Parathyroid adenoma (tissue), 2 donors: ENCODE measurements around the gene FANCC.

Source experiments
- H2AFZ ChIP-seq: fragments of 300-600 bp; sonication (generic); one replicate; pipeline ENCODE4 v1.7.0; 2017; ENCODE audit warnings: antibody characterized with exemption, mild to moderate bottlenecking
- H3K27ac ChIP-seq: fragments of 300-600 bp; sonication (generic); one replicate; pipeline ENCODE4 v1.7.0; 2017
- H3K27me3 ChIP-seq: fragments of 300-600 bp; sonication (generic); one replicate; pipeline ENCODE4 v1.7.0; 2017; ENCODE audit warnings: low read length; ENCODE audit not compliant: control insufficient read depth, insufficient read depth
- H3K36me3 ChIP-seq: fragments of 300-600 bp; sonication (generic); one replicate; pipeline ENCODE4 v1.7.0; 2017; ENCODE audit warnings: low read length; ENCODE audit not compliant: control insufficient read depth, insufficient read depth
- H3K4me1 ChIP-seq: fragments of 300-600 bp; sonication (generic); one replicate; pipeline ENCODE4 v1.7.0; 2017; ENCODE audit warnings: control low read depth
- H3K4me2 ChIP-seq: fragments of 300-600 bp; sonication (generic); one replicate; pipeline ENCODE4 v1.7.0; 2017; ENCODE audit warnings: low read length
- H3K4me3 ChIP-seq: fragments of 300-600 bp; sonication (generic); one replicate; pipeline ENCODE4 v1.7.0; 2017; ENCODE audit warnings: low read depth, low read length
- H3K79me2 ChIP-seq: fragments of 300-600 bp; sonication (generic); one replicate; pipeline ENCODE4 v1.7.0; 2017; ENCODE audit warnings: control low read depth
- H3K9ac ChIP-seq: fragments of 300-600 bp; sonication (generic); one replicate; pipeline ENCODE4 v1.7.0; 2017; ENCODE audit warnings: mild to moderate bottlenecking
- H3K9me3 ChIP-seq: fragments of 300-600 bp; sonication (generic); one replicate; pipeline ENCODE4 v1.7.0; 2017; ENCODE audit warnings: low read length; ENCODE audit not compliant: control insufficient read depth
- CTCF ChIP-seq: fragments of 300-600 bp; sonication (generic); IDR thresholded peaks from one replicate; pipeline ENCODE4 v1.7.0; 2017; ENCODE audit warnings: antibody characterized with exemption, mild to moderate bottlenecking
- donor health status: primary hyperparathyroidism.

The FANCC gene

GRCh38 chr9:95286151-95286550 is 31.4 kb downstream of the FANCC start:
- Histone ChIP-seq H3K79me2 (no peaks in the 10 kb centered on the region), H3K4me2 (no peak overlapping the region), H3K4me3 (no peak overlapping the region), H3K9ac (no peak overlapping the region), H3K4me1 (no peaks in the 10 kb centered on the region), H3K27ac (no peak overlapping the region), H3K36me3 (no peaks in the 10 kb centered on the region), H3K27me3 (no peaks in the 10 kb centered on the region), H2AFZ (no peak overlapping the region), H3K9me3 (no peaks in the 10 kb centered on the region)
- no peak for TF ChIP-seq CTCF

- no peak overlapping the region for H3K9ac ChIP-seq
- H3K4me2 ChIP-seq = no peak overlapping the region
- no peaks in the 10 kb centered on the region for H3K36me3 ChIP-seq
- no peaks in the 10 kb centered on the region for H3K27me3 ChIP-seq
- no peaks in the 10 kb centered on the region for H3K79me2 ChIP-seq
- no peaks in the 10 kb centered on the region for H3K4me1 ChIP-seq
- no peaks in the 10 kb centered on the region for H3K9me3 ChIP-seq
- no peak overlapping the region for H3K27ac ChIP-seq
- no peak for TF ChIP-seq CTCF
- no peak overlapping the region for H2AFZ ChIP-seq
- H3K4me3 ChIP-seq = no peak overlapping the region
Measured at GRCh38 chr9:95285307-95285706, 32.2 kb downstream of the FANCC start.

GRCh38 chr9:95284162-95285080 is 33.1 kb downstream of the FANCC start:
- Histone ChIP-seq H3K4me2 (no peak overlapping the region), H3K4me1 (no peaks in the 10 kb centered on the region), H3K36me3 (no peaks in the 10 kb centered on the region), H3K79me2 (no peaks in the 10 kb centered on the region), H3K4me3 (no peak overlapping the region), H3K9ac (no peak overlapping the region), H3K9me3 (no peaks in the 10 kb centered on the region), H3K27me3 (no peaks in the 10 kb centered on the region), H3K27ac (no peak overlapping the region), H2AFZ (no peak overlapping the region)
- no peak for TF ChIP-seq CTCF

- Histone ChIP-seq H2AFZ (no peak overlapping the region), H3K4me2 (no peak overlapping the region), H3K27me3 (no peaks in the 10 kb centered on the region), H3K79me2 (no peaks in the 10 kb centered on the region), H3K36me3 (no peaks in the 10 kb centered on the region), H3K4me3 (no peak overlapping the region), H3K9me3 (no peaks in the 10 kb centered on the region), H3K27ac (no peak overlapping the region), H3K9ac (no peak overlapping the region), H3K4me1 (no peaks in the 10 kb centered on the region)
- no peak for TF ChIP-seq CTCF
Measured at GRCh38 chr9:95283673-95284072, 33.8 kb downstream of the FANCC start.

- Histone ChIP-seq H3K4me1 (no peaks in the 10 kb centered on the region), H2AFZ (no peak overlapping the region), H3K79me2 (no peaks in the 10 kb centered on the region), H3K4me2 (no peak overlapping the region), H3K36me3 (no peaks in the 10 kb centered on the region), H3K27me3 (no peaks in the 10 kb centered on the region), H3K9ac (no peak overlapping the region), H3K27ac (no peak overlapping the region), H3K4me3 (no peak overlapping the region), H3K9me3 (no peaks in the 10 kb centered on the region)
- no peak for TF ChIP-seq CTCF
Measured at GRCh38 chr9:95282332-95282731, 35.2 kb downstream of the FANCC start.
